GM23338 (cell line): Measurements from ENCODE around the gene PSMG4. TPM values are rescaled to one million over a fixed set of nuclear protein-coding genes. Genes with fewer than 3 reads are reported as not detected.

ENCODE experiments used
- ATAC-seq: fragments of 200-7000 bp; cut with Tn5 transposase; 3 replicates; pipeline ENCODE4 v1.9.1; 2020
- DNase-seq: peaks from one replicate; pipeline ENCODE4 v3.0.0-alpha.2; 2015; ENCODE audit warnings: low spot score
- H2AFZ ChIP-seq: fragments of 200-600 bp; sonication (generic); 2 replicates; pipeline ENCODE4 v1.8.0; 2016; ENCODE audit warnings: antibody characterized with exemption, mild to moderate bottlenecking, moderate library complexity
- H3F3A ChIP-seq: fragments of 200-600 bp; sonication (generic); replicated peaks from 2 replicates; pipeline ENCODE4 v1.8.0; 2017; ENCODE audit warnings: antibody characterized with exemption, mixed run types, low read depth
- H3K27ac ChIP-seq: fragments of 200-600 bp; sonication (generic); 2 replicates; pipeline ENCODE4 v1.6.1; 2016; ENCODE audit warnings: low read depth
- H3K27me3 ChIP-seq: fragments of 200-600 bp; sonication (generic); 2 replicates; pipeline ENCODE4 v1.8.0; 2016; ENCODE audit warnings: mild to moderate bottlenecking, mixed run types, moderate library complexity; ENCODE audit not compliant: insufficient read depth
- H3K36me3 ChIP-seq: fragments of 200-600 bp; sonication (generic); 2 replicates; pipeline ENCODE4 v1.8.0; 2016; ENCODE audit warnings: mild to moderate bottlenecking; ENCODE audit not compliant: insufficient read depth
- H3K4me1 ChIP-seq: fragments of 200-600 bp; sonication (generic); 2 replicates; pipeline ENCODE4 v1.8.0; 2016; ENCODE audit warnings: mild to moderate bottlenecking, moderate library complexity; ENCODE audit not compliant: insufficient read depth
- H3K4me2 ChIP-seq: fragments of 200-600 bp; sonication (generic); 2 replicates; pipeline ENCODE4 v1.7.1; 2017; ENCODE audit warnings: mixed run types
- H3K4me3 ChIP-seq: fragments of 200-600 bp; sonication (generic); 2 replicates; pipeline ENCODE4 v1.6.1; 2016; ENCODE audit warnings: mixed run types
- H3K79me2 ChIP-seq: fragments of 200-600 bp; sonication (generic); replicated peaks from 2 replicates; pipeline ENCODE4 v1.8.0; 2017; ENCODE audit warnings: mild to moderate bottlenecking; ENCODE audit not compliant: insufficient read depth
- H3K9me2 ChIP-seq: fragments of 200-600 bp; sonication (generic); 2 replicates; pipeline ENCODE4 v1.8.0; 2017; ENCODE audit not compliant: insufficient read depth
- H4K20me1 ChIP-seq: fragments of 200-600 bp; sonication (generic); replicated peaks from 2 replicates; pipeline ENCODE4 v1.8.0; 2017; ENCODE audit warnings: mild to moderate bottlenecking; ENCODE audit not compliant: insufficient read depth
- H3K27ac Mint-ChIP-seq: 2 replicates; pipeline ENCODE4 v1.8.0; 2020; ENCODE audit warnings: inconsistent platforms, mild to moderate bottlenecking, moderate library complexity, mixed read lengths
- H3K27me3 Mint-ChIP-seq: 3 replicates; pipeline ENCODE4 v1.8.0; 2022; ENCODE audit warnings: low read depth, mild to moderate bottlenecking, moderate library complexity, mixed read lengths, inconsistent platforms; ENCODE audit not compliant: insufficient read depth, poor library complexity
- H3K36me3 Mint-ChIP-seq: 3 replicates; pipeline ENCODE4 v1.8.0; 2021; ENCODE audit warnings: low read depth, mild to moderate bottlenecking, inconsistent platforms, moderate library complexity, mixed read lengths
- H3K4me1 Mint-ChIP-seq: 3 replicates; pipeline ENCODE4 v1.8.0; 2020; ENCODE audit warnings: mild to moderate bottlenecking, inconsistent platforms, mixed read lengths
- H3K4me3 Mint-ChIP-seq: 3 replicates; pipeline ENCODE4 v1.8.0; 2021; ENCODE audit warnings: moderate library complexity, mild to moderate bottlenecking, inconsistent platforms, mixed read lengths
- H3K9me3 Mint-ChIP-seq: 3 replicates; pipeline ENCODE4 v1.8.0; 2020; ENCODE audit warnings: moderate library complexity, mild to moderate bottlenecking, inconsistent platforms, mixed read lengths
- CREB1 ChIP-seq: fragments of 250-450 bp; sonication (Bioruptor Pico); IDR thresholded peaks from 2 replicates; pipeline ENCODE4 v1.5.0; 2020; ENCODE audit warnings: low read depth, mild to moderate bottlenecking, moderate library complexity
- CTCF ChIP-seq, 2 experiments: fragments of 200-600 bp in 1 of 2; sonication (generic) in 1 of 2; conservative IDR thresholded peaks; 2 replicates each; pipeline versions ENCODE4 v1.5.1 to v1.6.1; 2016 to 2017; ENCODE audit warnings: antibody characterized with exemption in 2 of 2, low read depth in 2 of 2, mild to moderate bottlenecking in 2 of 2, moderate library complexity in 1 of 2
- ETS1 ChIP-seq: IDR thresholded peaks from 2 replicates; pipeline ENCODE4 v1.6.1; 2016; ENCODE audit warnings: antibody characterized with exemption
- EZH2phosphoT487 ChIP-seq: fragments of 200-600 bp; sonication (generic); IDR thresholded peaks from one replicate; pipeline ENCODE4 v1.8.1; 2018; ENCODE audit warnings: antibody characterized with exemption; ENCODE audit not compliant: unreplicated experiment
- JUNB ChIP-seq: IDR thresholded peaks from one replicate; pipeline ENCODE4 v1.6.1; 2016; ENCODE audit warnings: antibody characterized with exemption; ENCODE audit not compliant: unreplicated experiment
- POLR2AphosphoS5 ChIP-seq: IDR thresholded peaks from 2 replicates; pipeline ENCODE4 v1.6.1; 2016; ENCODE audit warnings: antibody characterized with exemption, low read depth
- REST ChIP-seq: IDR thresholded peaks from one replicate; pipeline ENCODE4 v1.6.1; 2018; ENCODE audit warnings: antibody characterized with exemption; ENCODE audit not compliant: unreplicated experiment
- STAT1 ChIP-seq: IDR thresholded peaks from one replicate; pipeline ENCODE4 v1.6.1; 2016; ENCODE audit warnings: antibody characterized with exemption; ENCODE audit not compliant: unreplicated experiment
- ZNF114 ChIP-seq: fragments of 250-450 bp; sonication (Bioruptor Pico); IDR thresholded peaks from 2 replicates; pipeline ENCODE4 v1.5.0; 2020; ENCODE audit warnings: mild to moderate bottlenecking, moderate library complexity
- ZNF331 ChIP-seq: fragments of 250-450 bp; sonication (Bioruptor Pico); IDR thresholded peaks from 2 replicates; pipeline ENCODE4 v1.5.0; 2020; ENCODE audit warnings: low read depth, mild to moderate bottlenecking, moderate library complexity
- ZNF462 ChIP-seq: fragments of 250-450 bp; sonication (Bioruptor Pico); IDR thresholded peaks from 2 replicates; pipeline ENCODE4 v1.5.0; 2020; ENCODE audit warnings: mild to moderate bottlenecking, moderate library complexity
- polyA plus RNA-seq: library from polyadenylated mRNA; unstranded; fragments of >200 nt; fragmentation: Nextera tagmentation; extraction: Ambion mirVana; gene quantifications from 2 replicates; pipeline ENCODE4 v1.2.1, GENCODE V29; 2016
- total RNA-seq: library from RNA; depleted of rRNA; stranded (reverse); fragments of >200 nt; shearing (Covaris generic); gene quantifications from 2 replicates; pipeline ENCODE4 v1.2.3, GENCODE V29; 2014

The PSMG4 gene
- total and polyA plus RNA-seq, 2 experiments from 2014 or later, result 37.2 to 168 TPM

GRCh38 chr6:3290931-3291211, 32.1 kb downstream of the PSMG4 start:
- H3K4me3 Mint-ChIP-seq, result no peak overlapping the region
- no peak for DNase-seq

More at GRCh38 chr6:3290931-3291211, 32.1 kb downstream of the PSMG4 start:
- H3K4me1 Mint-ChIP-seq, result peaks cover 9% of the 10 kb centered on the region
- ATAC-seq, result no peak
- Histone ChIP-seq H3K79me2 (no peaks in the 10 kb centered on the region), H2AFZ (no peak overlapping the region), H3K4me2 (no peak overlapping the region), H3K4me3 (no peak overlapping the region), H3K27ac (no peak overlapping the region), H4K20me1 (no peaks in the 10 kb centered on the region), H3K27me3 (no peaks in the 10 kb centered on the region), H3K36me3 (peaks cover 4% of the 10 kb centered on the region; the same call in 1 of the 2 replicates), H3K4me1 (no peaks in the 10 kb centered on the region), H3K9me2 (no peaks in the 10 kb centered on the region), H3F3A (no peaks in the 10 kb centered on the region)
- peaks cover 20% of the 10 kb centered on the region for H3K27me3 Mint-ChIP-seq
- no peak overlapping the region for H3K27ac Mint-ChIP-seq
- H3K36me3 Mint-ChIP-seq, result peaks cover 86% of the 10 kb centered on the region
- TF ChIP-seq CREB1, result no peak
- no peak for TF ChIP-seq JUNB
- no peak for TF ChIP-seq ZNF331
- TF ChIP-seq POLR2AphosphoS5, result no peak
- no peak for TF ChIP-seq ETS1
- no peak for TF ChIP-seq STAT1
- no peak for TF ChIP-seq CTCF (conservative IDR thresholded peaks at IDR 0.05; ENCODE audit: low read depth in 2 of 2)
- no peak for TF ChIP-seq REST
- no peak for TF ChIP-seq ZNF114 (CRISPR knock-in tag)
- no peak for TF ChIP-seq EZH2phosphoT487
- TF ChIP-seq ZNF462 (CRISPR knock-in tag), result no peak
- H3K9me3 Mint-ChIP-seq, result no peaks in the 10 kb centered on the region
